EL (cell line): Measurements from ENCODE around the gene SPNS1.
"Not testable (repeated sequence)": the region's sequence is repeated elsewhere in the genome, so short reads cannot be mapped to it uniquely, and the experiment has no call there.

Experiments used
- DNase-seq: peaks from one replicate; pipeline ENCODE4 v3.0.0-alpha.2; 2016

The SPNS1 gene

GRCh38 chr16:28974437-28975157 lies at the start of gene SPNS1:
SPNS1 (plus strand) TSS chr16:28974778; CDS start chr16:28975152, 374 bp downstream.
- peak; percentile 95 for DNase-seq

- peak; percentile 85 for DNase-seq
These were observed 49.0 kb upstream of the SPNS1 start for GRCh38 chr16:28925386-28926228.

- DNase-seq = not testable (repeated sequence)
These were observed 48.3 kb upstream of the SPNS1 start for GRCh38 chr16:28926284-28926683.

GRCh38 chr16:28927815-28928214 lies 46.8 kb upstream of the SPNS1 start:
- DNase-seq = no peak

GRCh38 chr16:28930203-28930602 lies 44.4 kb upstream of the SPNS1 start:
- no peak for DNase-seq

- no peak for DNase-seq
These were observed 43.9 kb upstream of the SPNS1 start for GRCh38 chr16:28930652-28931051.

- DNase-seq = no peak
These were observed 42.8 kb upstream of the SPNS1 start, which contains the start of gene CD19 for GRCh38 chr16:28931801-28932225. CD19 (plus strand) TSS chr16:28931971; CDS start chr16:28932001, 30 bp downstream.

GRCh38 chr16:28932339-28933141 lies 42.0 kb upstream of the SPNS1 start:
- no peak for DNase-seq

GRCh38 chr16:28933171-28933570 lies 41.4 kb upstream of the SPNS1 start:
- DNase-seq = no peak

GRCh38 chr16:28935346-28935745 lies 39.2 kb upstream of the SPNS1 start:
- DNase-seq = no peak

GRCh38 chr16:28935924-28936783 lies 38.4 kb upstream of the SPNS1 start:
- DNase-seq = peak; percentile 71

- no peak for DNase-seq
These were observed 37.8 kb upstream of the SPNS1 start for GRCh38 chr16:28936784-28937155.

GRCh38 chr16:28937222-28937876 lies 37.2 kb upstream of the SPNS1 start:
- no peak for DNase-seq

GRCh38 chr16:28938721-28939120 lies 35.9 kb upstream of the SPNS1 start:
- no peak for DNase-seq

GRCh38 chr16:28939825-28940224 lies 34.8 kb upstream of the SPNS1 start:
- DNase-seq = not testable (repeated sequence)

- no peak for DNase-seq
These were observed 31.3 kb upstream of the SPNS1 start for GRCh38 chr16:28943281-28943680.

GRCh38 chr16:28946681-28947080 lies 27.9 kb upstream of the SPNS1 start:
- DNase-seq = no peak

GRCh38 chr16:28950648-28951409 lies 23.7 kb upstream of the SPNS1 start, which contains the start of gene NFATC2IP:
NFATC2IP (plus strand) TSS chr16:28950937; CDS start chr16:28951012, 75 bp downstream.
- DNase-seq = peak; percentile 100

- DNase-seq = peak; percentile 21
These were observed 23.1 kb upstream of the SPNS1 start for GRCh38 chr16:28951410-28951943.

- DNase-seq = no peak
These were observed 16.4 kb upstream of the SPNS1 start for GRCh38 chr16:28958216-28958615.
